ENCODE data around the gene FBF1. TPM values are rescaled to one million over a fixed set of nuclear protein-coding genes. Genes with fewer than 3 reads are reported as not detected.

The FBF1 gene
- total and polyA plus RNA-seq, 2 of the 8 experiments (the other 6 are each of a cell fraction or from before 2014, with no cell fraction given), result 8.1 to 13.1 TPM

DNA sequence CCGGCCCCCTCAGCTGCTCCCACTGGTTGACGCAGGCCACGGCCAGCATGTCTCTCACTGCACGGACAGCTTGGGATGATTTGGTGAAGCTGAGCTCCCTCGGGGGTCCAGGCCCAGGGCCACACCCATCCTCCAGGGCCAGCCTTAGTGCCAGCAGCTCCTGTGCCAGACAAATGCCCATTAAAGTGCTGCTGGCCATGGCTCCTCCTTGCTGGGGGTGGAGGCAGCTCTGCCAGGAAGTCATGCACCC, 65.0 kb downstream of the FBF1 start:
- H3K4ac ChIP-seq (replicated peaks; ENCODE audit: insufficient read length, low read depth, low read length), result peak overlapping the region; percentile 8
- FAIRE-seq (no peak), DNase-seq (ENCODE audit: low read depth in 1 of 2, low spot score in 2 of 2) (no peak)
- no peak overlapping the region for H2BK20ac ChIP-seq (ENCODE audit: low read length)
- H4K8ac ChIP-seq (ENCODE audit: extremely low read depth, insufficient read depth, low read length), result no peak overlapping the region
- H2BK12ac ChIP-seq (ENCODE audit: low read depth, low read length), result peak overlapping the region; percentile 87; the same call in 1 of the 2 replicates
- H3K4me2 ChIP-seq (ENCODE audit: insufficient read depth in 1 of 2, low read depth in 2 of 2, low read length in 2 of 2), result peak overlapping the region in 1 of 2 experiments; percentile 94; a peak in 2 of 4 replicates
- peaks cover 15% of the 10 kb centered on the region; the same call in 1 of the 2 replicates for H3K23me2 ChIP-seq (ENCODE audit: low read depth, low read length)
- ChIA-PET CTCF (ENCODE audit: partially characterized antibody) (interaction anchor here (0.8 to 11.3 kb wide), 19 partner anchors 9 to 158 kb away, joined by 3 to 157 read pairs (median 6); partner anchors contain the start of genes MRPL38, TRIM65 and WBP2), POLR2A (ENCODE audit: partially characterized antibody) (interaction anchor here (1.1 to 12.1 kb wide), 7 partner anchors 12 to 96 kb away, joined by 3 to 143 read pairs (median 4); partner anchors contain the start of genes TRIM65, UNK and WBP2)
- H2AFZ ChIP-seq (ENCODE audit: low read length), result no peak overlapping the region
- peaks cover 0 to 3% of the 10 kb centered on the region in 2 experiments for H4K20me1 ChIP-seq (replicated peaks in 1 of 2; ENCODE audit: control insufficient read depth in 1 of 2, insufficient read depth in 2 of 2, low read length in 2 of 2)
- H2BK120ac ChIP-seq (replicated peaks; ENCODE audit: low read depth, low read length), result no peak overlapping the region
- H2BK15ac ChIP-seq (ENCODE audit: low read length), result peak overlapping the region; percentile 88; the same call in 1 of the 2 replicates
- no peak overlapping the region for H3K9ac ChIP-seq (replicated peaks in 1 of 4; ENCODE audit: extremely low read depth in 1 of 4, low read depth in 3 of 4, low read length in 3 of 4)
- H3K27me3 ChIP-seq (replicated peaks in 1 of 4; ENCODE audit: control insufficient read depth in 3 of 4, extremely low read depth in 1 of 4, insufficient read depth in 3 of 4, low read length in 3 of 4), result peaks cover 10 to 31% (median 24%) of the 10 kb centered on the region in 4 experiments
- H3K79me2 ChIP-seq (ENCODE audit: control insufficient read depth in 1 of 2, insufficient read depth in 2 of 2, low read length in 2 of 2), result no peaks in the 10 kb centered on the region
- H2AK5ac ChIP-seq (ENCODE audit: low read depth, low read length), result no peak overlapping the region
- H3K56ac ChIP-seq (replicated peaks; ENCODE audit: insufficient read length, low read depth, low read length), result no peak overlapping the region
- no peaks in the 10 kb centered on the region for H3K79me1 ChIP-seq (ENCODE audit: low read depth, low read length)
- peaks cover 0 to 25% (median 13%) of the 10 kb centered on the region in 4 experiments; a peak in 6 of 7 replicates for H3K4me1 ChIP-seq (replicated peaks in 1 of 4; ENCODE audit: control insufficient read depth in 3 of 4, insufficient read depth in 4 of 4, low read length in 3 of 4)
- H3K4me3 ChIP-seq (ENCODE audit: extremely low read depth in 1 of 4, insufficient read depth in 2 of 4, low read depth in 3 of 4, low read length in 4 of 4), result no peak overlapping the region
- WGBS, 2 experiments (ENCODE audit: extremely low coverage in 1 of 2, insufficient coverage in 1 of 2, insufficient read length in 1 of 2, insufficient replicate concordance in 2 of 2, low coverage in 1 of 2, low lambda C conversion rate in 2 of 2, missing lambda C conversion rate in 1 of 2), result 98% methylated on average over 5 of the region's 5 CpGs; no CpG with 5 or more reads in 1 of the 2 experiments
- no peak overlapping the region; the same call in 1 of the 2 replicates for H3K18ac ChIP-seq (ENCODE audit: extremely low read depth, low read length)
- H4K5ac ChIP-seq (ENCODE audit: insufficient read length, low read depth, low read length), result no peak overlapping the region
- H3K27ac ChIP-seq (ENCODE audit: low read depth, low read length), result no peak overlapping the region
- H3K23ac ChIP-seq (ENCODE audit: insufficient read length), result no peak overlapping the region
- H4K91ac ChIP-seq (replicated peaks; ENCODE audit: insufficient read length, low read length), result no peak overlapping the region
- H3K9me3 ChIP-seq (ENCODE audit: insufficient read depth in 2 of 2, low read depth in 1 of 2, low read length in 1 of 2), result no peaks in the 10 kb centered on the region
- H3K36me3 ChIP-seq (ENCODE audit: control insufficient read depth in 2 of 4, insufficient read depth in 4 of 4, low read length in 3 of 4), result no peaks in the 10 kb centered on the region
- H3K14ac ChIP-seq (ENCODE audit: insufficient read length), result no peak overlapping the region
- H2BK5ac ChIP-seq (ENCODE audit: low read depth, low read length), result 0 out of 2 replicates have a peak overlapping the region, but pooled peaks have one; percentile 24
- no peak for TF ChIP-seq MAFK (IDR thresholded peaks at IDR 0.05; ENCODE audit: low read depth, low read length)
- no peak for TF ChIP-seq NANOG (IDR thresholded peaks at IDR 0.05; ENCODE audit: insufficient read depth, low read depth, low read length, poor library complexity, severe bottlenecking)
- TF ChIP-seq JUND (IDR thresholded peaks at IDR 0.05; ENCODE audit: low read length), result no peak
